SKM-1 treated with dmso at 0.1 percent for 144 hours (cell line): Measurements from ENCODE around the gene ATMIN.

Experiments
- DNase-seq: peaks from one replicate; lab custom pipeline; 2025; ENCODE audit not compliant: unreplicated experiment; lab: John Stamatoyannopoulos, UW

The ATMIN gene

GRCh38 chr16:81006211-81006812 is 29.3 kb upstream of the ATMIN start:
- DNase-seq: peak; percentile 54

- DNase-seq: peak; percentile 96
Measured at GRCh38 chr16:81006813-81007695, 28.6 kb upstream of the ATMIN start, which contains the start of the genes CENPN and CMC2. Gene CENPN (plus strand): TSS chr16:81007214. CDS start chr16:81011940, 4,726 bp downstream. Gene CMC2 (minus strand): TSS chr16:81006885. CDS start chr16:80997394, 9,491 bp downstream.

GRCh38 chr16:81008505-81008789 is 27.2 kb upstream of the ATMIN start:
- DNase-seq: no peak

- DNase-seq: no peak
Measured at GRCh38 chr16:81012974-81013373, 22.7 kb upstream of the ATMIN start.

GRCh38 chr16:81014672-81015071 is 21.0 kb upstream of the ATMIN start:
- no peak for DNase-seq

GRCh38 chr16:81018496-81018895 is 17.1 kb upstream of the ATMIN start:
- DNase-seq: no peak

- DNase-seq: no peak
Measured at GRCh38 chr16:81026429-81026828, 9.2 kb upstream of the ATMIN start.

- DNase-seq: no peak
Measured at GRCh38 chr16:81029930-81030604, 5.6 kb upstream of the ATMIN start.

GRCh38 chr16:81035975-81036750 is 521 bp downstream of the ATMIN start:
- DNase-seq: no peak

GRCh38 chr16:81036751-81037350 is 1.2 kb downstream of the ATMIN start:
- no peak for DNase-seq

- no peak for DNase-seq
Measured at GRCh38 chr16:81040131-81040530, 4.5 kb downstream of the ATMIN start.

- no peak for DNase-seq
Measured at GRCh38 chr16:81040842-81041241, 5.2 kb downstream of the ATMIN start.

- no peak for DNase-seq
Measured at GRCh38 chr16:81041696-81042095, 6.1 kb downstream of the ATMIN start.

- DNase-seq: no peak
Measured at GRCh38 chr16:81042821-81043220, 7.2 kb downstream of the ATMIN start.

GRCh38 chr16:81053761-81054160 is 18.1 kb downstream of the ATMIN start:
- no peak for DNase-seq

- DNase-seq: no peak
Measured at GRCh38 chr16:81060576-81061306, 25.1 kb downstream of the ATMIN start.

GRCh38 chr16:81061307-81061640 is 25.6 kb downstream of the ATMIN start:
- DNase-seq: no peak

- DNase-seq: no peak
Measured at GRCh38 chr16:81061871-81062608, 26.4 kb downstream of the ATMIN start.

- DNase-seq: no peak
Measured at GRCh38 chr16:81066681-81067080, 31.0 kb downstream of the ATMIN start.

- no peak for DNase-seq
Measured at GRCh38 chr16:81067166-81067565, 31.5 kb downstream of the ATMIN start.
